Measurements from ENCODE around the gene USP1.

Gene USP1

DNA sequence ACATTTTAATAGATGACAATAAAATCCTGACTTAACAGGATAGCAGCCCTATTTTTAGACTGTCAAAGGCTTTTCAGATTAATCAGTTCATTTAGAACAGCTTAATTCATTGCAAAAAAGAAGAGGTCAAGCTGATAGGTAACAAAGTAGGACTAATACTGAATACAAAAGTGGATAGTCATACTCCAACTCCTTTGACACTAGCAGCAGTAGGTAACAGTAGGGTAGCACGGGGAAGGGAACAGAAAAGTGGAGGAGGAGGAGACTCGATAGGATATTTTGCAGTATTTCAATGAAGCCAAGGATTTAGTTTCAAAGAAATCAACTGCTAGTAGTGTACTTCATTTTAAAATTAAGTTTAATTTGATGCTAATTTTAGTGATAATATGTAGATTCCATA is 51.1 kb downstream of the USP1 start:
- DNase-seq (ENCODE audit: low spot score), result no peak

DNA sequence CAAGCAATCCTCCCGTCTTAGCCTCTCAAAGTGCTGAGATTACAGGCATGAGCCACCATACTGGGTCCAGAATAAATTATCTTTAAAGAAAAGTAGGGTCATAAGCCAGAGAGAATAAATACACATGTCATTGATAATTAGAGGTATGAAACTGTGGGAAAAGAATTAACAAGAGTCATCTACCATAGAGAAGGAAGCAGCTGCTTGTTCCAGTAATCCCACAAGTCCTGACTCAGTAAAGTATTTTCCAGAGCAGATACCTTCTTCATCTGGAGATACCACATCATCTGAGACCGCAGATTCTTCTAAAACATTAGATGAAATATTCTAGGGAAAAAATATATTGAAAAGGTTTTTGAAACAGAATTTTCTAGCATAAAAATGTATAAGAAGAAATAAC is 55.7 kb downstream of the USP1 start:
- DNase-seq (ENCODE audit: low spot score), result no peak

- DNase-seq (ENCODE audit: low spot score), result no peak
Observed at GRCh38 chr1:62493656-62494055, 56.8 kb downstream of the USP1 start.

- DNase-seq (ENCODE audit: low spot score), result no peak
Observed at GRCh38 chr1:62494137-62494536, 57.3 kb downstream of the USP1 start.

GRCh38 chr1:62500210-62500609 is 63.4 kb downstream of the USP1 start:
- no peak for DNase-seq (ENCODE audit: low spot score)
